K562 (cell line): ENCODE data around the gene SPATA25. TPM values are rescaled to one million over a fixed set of nuclear protein-coding genes. Genes with fewer than 3 reads are reported as not detected.
A peak's percentile ranks its signal among the peaks of the same experiment; 100 is the strongest.

Experiments used
- CEBPB ChIP-seq: fragments of 450-650 bp; IDR thresholded peaks from 2 replicates; pipeline ENCODE4 v1.6.1; 2016; ENCODE audit warnings: missing genetic modification characterization, missing compliant biosample characterization
- HMG20B ChIP-seq: fragments of 250-450 bp; sonication (Bioruptor Pico); IDR thresholded peaks from 2 replicates; pipeline ENCODE4 v1.5.0; 2021; ENCODE audit warnings: mild to moderate bottlenecking
- HNRNPUL1 ChIP-seq: fragments of 200-400 bp; formaldehyde crosslinking; IDR thresholded peaks from 2 replicates; pipeline ENCODE4 v1.6.1; 2017; ENCODE audit warnings: low read length
- MAFG ChIP-seq: fragments of 450-650 bp; conservative IDR thresholded peaks from 2 replicates; pipeline ENCODE4 v1.6.1; 2016; ENCODE audit warnings: missing genetic modification characterization, missing compliant biosample characterization
- MYBL2 ChIP-seq, 2 experiments: fragments of 450-650 bp in 1 of 2; sonication (generic) in 1 of 2; formaldehyde crosslinking in 1 of 2; IDR thresholded peaks; 2 replicates each; pipeline versions ENCODE4 v1.6.1 to v1.8.1; 2017 to 2022; ENCODE audit warnings: borderline replicate concordance in 1 of 2, inconsistent platforms in 1 of 2, low read depth in 1 of 2, mild to moderate bottlenecking in 1 of 2, missing genetic modification reagents in 1 of 2, moderate library complexity in 1 of 2
- NFXL1 ChIP-seq: fragments of 450-650 bp; formaldehyde crosslinking; IDR thresholded peaks from 2 replicates; pipeline ENCODE4 v1.4.0; 2021; ENCODE audit warnings: mild to moderate bottlenecking
- PCBP1 ChIP-seq: fragments of 200-400 bp; formaldehyde crosslinking; IDR thresholded peaks from 2 replicates; pipeline ENCODE4 v1.6.1; 2018; ENCODE audit warnings: mild to moderate bottlenecking, low read depth, low read length; ENCODE audit not compliant: poor library complexity, severe bottlenecking
- POLR2AphosphoS2 ChIP-seq: IDR thresholded peaks from 2 replicates; pipeline ENCODE4 v1.6.1; 2012; ENCODE audit warnings: low read length, improper control_type of control experiment
- POLR2AphosphoS5 ChIP-seq: IDR thresholded peaks from 2 replicates; pipeline ENCODE4 v1.6.1; 2011; ENCODE audit warnings: mild to moderate bottlenecking, low read depth, low read length, moderate library complexity; ENCODE audit not compliant: control insufficient read depth, insufficient read depth
- SAFB2 ChIP-seq: fragments of 200-400 bp; formaldehyde crosslinking; IDR thresholded peaks from 2 replicates; pipeline ENCODE4 v1.6.1; 2018; ENCODE audit warnings: borderline replicate concordance, low read length, low read depth, moderate library complexity; ENCODE audit not compliant: severe bottlenecking
- SRSF9 ChIP-seq: fragments of 200-400 bp; formaldehyde crosslinking; IDR thresholded peaks from 2 replicates; pipeline ENCODE4 v1.6.1; 2017; ENCODE audit warnings: low read depth, low read length, borderline replicate concordance
- ZBTB26 ChIP-seq: fragments of 450-650 bp; formaldehyde crosslinking; IDR thresholded peaks from 2 replicates; pipeline ENCODE4 v1.4.0; 2022; ENCODE audit warnings: missing genetic modification characterization
- ZFX ChIP-seq: sonication (generic); formaldehyde crosslinking; IDR thresholded peaks from 2 replicates; pipeline ENCODE4 v1.8.0; 2022; ENCODE audit warnings: mild to moderate bottlenecking, missing genetic modification reagents, moderate library complexity
- ZNF133 ChIP-seq: fragments of 250-450 bp; sonication (Bioruptor Pico); IDR thresholded peaks from 2 replicates; pipeline ENCODE4 v1.4.0; 2020; ENCODE audit warnings: mild to moderate bottlenecking
- ZNF174 ChIP-seq: fragments of 250-450 bp; sonication (Bioruptor Pico); IDR thresholded peaks from 2 replicates; pipeline ENCODE4 v1.4.0; 2020; ENCODE audit warnings: mild to moderate bottlenecking
- ZNF695 ChIP-seq: fragments of 450-650 bp; formaldehyde crosslinking; IDR thresholded peaks from 2 replicates; pipeline ENCODE4 v1.4.0; 2020; ENCODE audit warnings: mild to moderate bottlenecking, moderate library complexity
- polyA plus RNA-seq, 8 experiments: library from polyadenylated mRNA; depleted of rRNA in 4 of 8; stranded (reverse) in 5 of 8; unstranded in 3 of 8; fragments of >200 nt; fragmentation: Nextera tagmentation in 2 of 8; fragmentation: Illumina TruSeq in 1 of 8; extraction: Ambion mirVana in 2 of 8; extraction: Trizol in 1 of 8; gene quantifications; 2 replicates each; pipeline versions ENCODE4 v1.2.1 to v1.2.3, GENCODE V29; 2011 to 2014; ENCODE audit warnings: inconsistent platforms in 1 of 8, missing spikeins in 1 of 8
- total RNA-seq, 7 experiments: library from RNA; depleted of rRNA in 6 of 7; stranded (reverse); fragments of >200 nt in 6 of 7; fragmentation: Illumina TruSeq in 2 of 7; extraction: Trizol in 2 of 7; gene quantifications; 2 replicates each; pipeline versions ENCODE4 v1.2.1 to v1.2.3, GENCODE V29; 2011 to 2021; ENCODE audit warnings: low replicate concordance in 1 of 7
- TF ChIP-seq, protein P1 (sequence below), 2 experiments: IDR thresholded peaks; 2 replicates each; pipeline ENCODE4 v1.6.1; 2012; ENCODE audit warnings: improper control_type of control experiment in 2 of 2, low read depth in 2 of 2, low read length in 2 of 2, borderline replicate concordance in 1 of 2
- TF ChIP-seq, protein P2 (sequence below): sonication (generic); formaldehyde crosslinking; IDR thresholded peaks from 2 replicates; pipeline ENCODE4 v1.8.1; 2023; ENCODE audit warnings: mild to moderate bottlenecking, missing genetic modification reagents

SPATA25 gene
- total and polyA plus RNA-seq, 9 of the 15 experiments (the other 6 are each of a cell fraction or from before 2014, with no cell fraction given), result 0.21 to 0.95 (median 0.53) TPM; not detected in 3

GRCh38 chr20:45934586-45935415, 47.4 kb upstream of the SPATA25 start, which contains the start of gene PCIF1 (continued):
- TF ChIP-seq NFXL1 (CRISPR knock-in tag), result no peak
- TF ChIP-seq SRSF9, result no peak
- TF ChIP-seq, protein P1, sequence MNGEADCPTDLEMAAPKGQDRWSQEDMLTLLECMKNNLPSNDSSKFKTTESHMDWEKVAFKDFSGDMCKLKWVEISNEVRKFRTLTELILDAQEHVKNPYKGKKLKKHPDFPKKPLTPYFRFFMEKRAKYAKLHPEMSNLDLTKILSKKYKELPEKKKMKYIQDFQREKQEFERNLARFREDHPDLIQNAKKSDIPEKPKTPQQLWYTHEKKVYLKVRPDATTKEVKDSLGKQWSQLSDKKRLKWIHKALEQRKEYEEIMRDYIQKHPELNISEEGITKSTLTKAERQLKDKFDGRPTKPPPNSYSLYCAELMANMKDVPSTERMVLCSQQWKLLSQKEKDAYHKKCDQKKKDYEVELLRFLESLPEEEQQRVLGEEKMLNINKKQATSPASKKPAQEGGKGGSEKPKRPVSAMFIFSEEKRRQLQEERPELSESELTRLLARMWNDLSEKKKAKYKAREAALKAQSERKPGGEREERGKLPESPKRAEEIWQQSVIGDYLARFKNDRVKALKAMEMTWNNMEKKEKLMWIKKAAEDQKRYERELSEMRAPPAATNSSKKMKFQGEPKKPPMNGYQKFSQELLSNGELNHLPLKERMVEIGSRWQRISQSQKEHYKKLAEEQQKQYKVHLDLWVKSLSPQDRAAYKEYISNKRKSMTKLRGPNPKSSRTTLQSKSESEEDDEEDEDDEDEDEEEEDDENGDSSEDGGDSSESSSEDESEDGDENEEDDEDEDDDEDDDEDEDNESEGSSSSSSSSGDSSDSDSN (IDR thresholded peaks at IDR 0.05; ENCODE audit: borderline replicate concordance in 1 of 2, low read depth in 2 of 2, low read length in 2 of 2), result no peak; a peak in 1 of 4 replicates
- no peak for TF ChIP-seq ZBTB26 (CRISPR knock-in tag)
- TF ChIP-seq, protein P2, sequence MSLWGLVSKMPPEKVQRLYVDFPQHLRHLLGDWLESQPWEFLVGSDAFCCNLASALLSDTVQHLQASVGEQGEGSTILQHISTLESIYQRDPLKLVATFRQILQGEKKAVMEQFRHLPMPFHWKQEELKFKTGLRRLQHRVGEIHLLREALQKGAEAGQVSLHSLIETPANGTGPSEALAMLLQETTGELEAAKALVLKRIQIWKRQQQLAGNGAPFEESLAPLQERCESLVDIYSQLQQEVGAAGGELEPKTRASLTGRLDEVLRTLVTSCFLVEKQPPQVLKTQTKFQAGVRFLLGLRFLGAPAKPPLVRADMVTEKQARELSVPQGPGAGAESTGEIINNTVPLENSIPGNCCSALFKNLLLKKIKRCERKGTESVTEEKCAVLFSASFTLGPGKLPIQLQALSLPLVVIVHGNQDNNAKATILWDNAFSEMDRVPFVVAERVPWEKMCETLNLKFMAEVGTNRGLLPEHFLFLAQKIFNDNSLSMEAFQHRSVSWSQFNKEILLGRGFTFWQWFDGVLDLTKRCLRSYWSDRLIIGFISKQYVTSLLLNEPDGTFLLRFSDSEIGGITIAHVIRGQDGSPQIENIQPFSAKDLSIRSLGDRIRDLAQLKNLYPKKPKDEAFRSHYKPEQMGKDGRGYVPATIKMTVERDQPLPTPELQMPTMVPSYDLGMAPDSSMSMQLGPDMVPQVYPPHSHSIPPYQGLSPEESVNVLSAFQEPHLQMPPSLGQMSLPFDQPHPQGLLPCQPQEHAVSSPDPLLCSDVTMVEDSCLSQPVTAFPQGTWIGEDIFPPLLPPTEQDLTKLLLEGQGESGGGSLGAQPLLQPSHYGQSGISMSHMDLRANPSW (CRISPR knock-in tag), result no peak
- no peak for TF ChIP-seq MYBL2 (IDR thresholded peaks at IDR 0.05; ENCODE audit: low read depth)
- TF ChIP-seq MYBL2 (CRISPR knock-in tag; IDR thresholded peaks at IDR 0.05; ENCODE audit: borderline replicate concordance), result no peak
- TF ChIP-seq POLR2AphosphoS5, result peak; percentile 57
- no peak for TF ChIP-seq HMG20B (CRISPR knock-in tag)
- TF ChIP-seq PCBP1, result peak; percentile 91
- TF ChIP-seq ZNF133 (CRISPR knock-in tag), result no peak
- peak; percentile 88 for TF ChIP-seq ZFX (CRISPR knock-in tag)
- TF ChIP-seq ZNF174 (CRISPR knock-in tag), result no peak
- TF ChIP-seq ZNF695 (CRISPR knock-in tag), result no peak
- TF ChIP-seq MAFG, result no peak
- TF ChIP-seq POLR2AphosphoS2, result no peak
- TF ChIP-seq SAFB2, result no peak
- no peak for TF ChIP-seq CEBPB
- TF ChIP-seq HNRNPUL1, result no peak
